ENCODE results near the gene CD1C.
"Not testable (repeated sequence)": the region's sequence is repeated elsewhere in the genome, so short reads cannot be mapped to it uniquely, and the experiment has no call there.

Gene CD1C

GRCh38 chr1:158289811-158290210 is at the start of gene CD1C:
Gene CD1C (plus strand): TSS chr1:158289923. CDS start chr1:158290065, 142 bp downstream.
- no peak for DNase-seq

- no peak for DNase-seq
Measured at GRCh38 chr1:158246650-158247049, 43.1 kb upstream of the CD1C start.

GRCh38 chr1:158248118-158248517 is 41.6 kb upstream of the CD1C start:
- peak; percentile 81 to 82 for DNase-seq

GRCh38 chr1:158248771-158249170 is 41.0 kb upstream of the CD1C start:
- peak; percentile 27 to 35 for DNase-seq

GRCh38 chr1:158249646-158250045 is 40.1 kb upstream of the CD1C start:
- no peak for DNase-seq

GRCh38 chr1:158251163-158251562 is 38.6 kb upstream of the CD1C start:
- DNase-seq = no peak

GRCh38 chr1:158255656-158256055 is 34.1 kb upstream of the CD1C start:
- DNase-seq = no peak

- DNase-seq = not testable (repeated sequence)
Measured at GRCh38 chr1:158256747-158257146, 33.0 kb upstream of the CD1C start.

GRCh38 chr1:158257888-158258287 is 31.8 kb upstream of the CD1C start:
- no peak for DNase-seq

GRCh38 chr1:158259117-158259516 is 30.6 kb upstream of the CD1C start:
- DNase-seq = no peak

GRCh38 chr1:158272681-158273080 is 17.0 kb upstream of the CD1C start:
- no peak for DNase-seq

GRCh38 chr1:158274797-158275196 is 14.9 kb upstream of the CD1C start:
- no peak for DNase-seq

GRCh38 chr1:158282421-158282820 is 7.3 kb upstream of the CD1C start:
- DNase-seq = not testable (repeated sequence)

- DNase-seq = peak; percentile 23 to 35
Measured at GRCh38 chr1:158283965-158284364, 5.8 kb upstream of the CD1C start.

- peak; percentile 91 to 92 for DNase-seq
Measured at GRCh38 chr1:158285756-158286241, 3.9 kb upstream of the CD1C start.

- no peak for DNase-seq
Measured at GRCh38 chr1:158286487-158286886, 3.2 kb upstream of the CD1C start.

GRCh38 chr1:158286941-158287346 is 2.8 kb upstream of the CD1C start:
- no peak for DNase-seq

- DNase-seq = peak in 1 of 2 experiments; percentile 5
Measured at GRCh38 chr1:158290321-158290844, 660 bp downstream of the CD1C start.

GRCh38 chr1:158295791-158296190 is 6.1 kb downstream of the CD1C start:
- DNase-seq = no peak

- DNase-seq = no peak
Measured at GRCh38 chr1:158310623-158311022, 20.9 kb downstream of the CD1C start.

GRCh38 chr1:158311066-158311465 is 21.3 kb downstream of the CD1C start:
- DNase-seq = no peak

GRCh38 chr1:158323866-158324265 is 34.1 kb downstream of the CD1C start:
- no peak for DNase-seq

- no peak for DNase-seq
Measured at GRCh38 chr1:158324395-158324794, 34.7 kb downstream of the CD1C start.

GRCh38 chr1:158327481-158327880 is 37.8 kb downstream of the CD1C start:
- no peak for DNase-seq

GRCh38 chr1:158328426-158328825 is 38.7 kb downstream of the CD1C start:
- no peak for DNase-seq

Measured in AML-193 (cell line).